Pancreas (tissue), 10 donors: ENCODE results near the gene ICAM4. TPM values are rescaled to one million over a fixed set of nuclear protein-coding genes. Genes with fewer than 3 reads are reported as not detected.
"Not testable (repeated sequence)": the region's sequence is repeated elsewhere in the genome, so short reads cannot be mapped to it uniquely, and the experiment has no call there.

Experiments used
- ATAC-seq, 4 donors: fragments of 200-7000 bp; cut with Tn5 transposase; one replicate each; pipeline versions ENCODE4 v1.8.0 to v1.9.1; 2020; ENCODE audit warnings: mild to moderate bottlenecking in 4 of 4, moderate library complexity in 4 of 4
- DNase-seq, 6 donors: peaks; one replicate each; pipeline ENCODE4 v3.0.0-alpha.2; 2020
- FAIRE-seq: peaks from 2 replicates; lab custom pipeline; 2012; peaks lifted over from hg19 to GRCh38; lab: Jason Lieb, UNC
- H3K27ac ChIP-seq, 4 donors: fragments of 200-600 bp; sonication (generic); 1 replicate in 3 of 4; 2 replicates in 1 of 4; pipeline versions ENCODE4 v1.5.0 to v1.8.0; 2020
- H3K27me3 ChIP-seq, 4 donors: fragments of 200-600 bp; one replicate each; pipeline ENCODE4 v1.8.0; 2021
- H3K36me3 ChIP-seq, 3 donors: fragments of 200-600 bp; sonication (generic) in 1 of 3; one replicate each; pipeline versions ENCODE4 v1.5.0 to v1.8.0; 2020 to 2021
- H3K4me1 ChIP-seq, 3 donors: fragments of 200-600 bp; one replicate each; pipeline ENCODE4 v1.8.0; 2021
- H3K4me3 ChIP-seq, 4 donors: fragments of 200-600 bp; sonication (generic) in 2 of 4; one replicate each; pipeline versions ENCODE4 v1.5.0 to v1.8.0; 2020 to 2021
- H3K9me3 ChIP-seq, 4 donors: fragments of 200-600 bp; one replicate each; pipeline ENCODE4 v1.8.0; 2021
- CTCF ChIP-seq, 4 donors: fragments of 200-600 bp; sonication (generic) in 3 of 4; IDR thresholded peaks; one replicate each; pipeline versions ENCODE4 v1.5.0 to v1.8.0; 2021; ENCODE audit warnings: antibody characterized with exemption in 4 of 4
- WGBS, 2 donors: extraction: QIAGEN DNeasy Blood & Tissue Kit; methylation state at CpG; one replicate each; pipeline ENCODE4 v1.1.7; 2013; 5-methylcytosine and 5-hydroxymethylcytosine counted together
- intact Hi-C, 3 donors: fragments of 100-400 bp; cut with DNase I; formaldehyde crosslinking; loops; one replicate each; pipeline versions ENCODE4 v1.11.1 to v1.14.2; 2022
- polyA plus RNA-seq, 2 donors: library from polyadenylated mRNA; stranded (reverse); fragments of 200-250 nt; gene quantifications; one replicate each; pipeline ENCODE4 v1.2.3, GENCODE V29; 2013
- total RNA-seq, 6 donors: library from RNA; stranded (reverse); fragmentation: NEBNext Ultra II Directional in 4 of 6; extraction: Animal tissue kit (Norgen Biotek cat#: 25700) in 4 of 6; gene quantifications; one replicate each; pipeline versions ENCODE4 v1.2.1 to v1.2.4, GENCODE V29; 2021 to 2023
- donor health status: healthy with polysubstance abuse.
- donor health status: DM: no; HTN: no; CAD: no; lungs with moderate emphysema.
- donor health status: DM: no; HTN: no; CAD: no.
- donor health status: control.
- donor health status: control.
- donor health status: Bipolar disorder and iron deficiency.
- donor health status: DM: yes; HTN: yes; CAD: no.
- donor health status: DM: no; HTN: no; CAD: no.
- donor health status: DM: no; HTN: no; CAD: no.
- donor health status: DM: yes; HTN: yes; CAD: no.

The ICAM4 gene
- total and polyA plus RNA-seq, 8 donors = 0.13 to 0.56 (median 0.21) TPM; not detected in 2

- intact Hi-C loops = loop anchor here in 1 of 3 donors (10.0 kb wide), 1 partner anchor 117 kb away; no protein-coding TSS in a partner anchor
- no peak for DNase-seq
- Histone ChIP-seq H3K9me3 (no peaks in the 10 kb centered on the region), H3K36me3 (no peaks in the 10 kb centered on the region), H3K27me3 (no peaks in the 10 kb centered on the region), H3K27ac (no peak overlapping the region), H3K4me3 (no peak overlapping the region), H3K4me1 (no peaks in the 10 kb centered on the region)
- no peak for TF ChIP-seq CTCF (IDR thresholded peaks at IDR 0.05)
- 65 to 70% methylated on average over 9 of the region's 9 CpGs for WGBS, 2 donors
- no peak for FAIRE-seq
- ATAC-seq = no peak
Measured at GRCh38 chr19:10277795-10278589, 8.8 kb upstream of the ICAM4 start.

GRCh38 chr19:10278935-10279334 lies 7.8 kb upstream of the ICAM4 start:
- Histone ChIP-seq H3K4me1 (no peaks in the 10 kb centered on the region), H3K4me3 (no peak overlapping the region), H3K27me3 (no peaks in the 10 kb centered on the region), H3K36me3 (no peaks in the 10 kb centered on the region), H3K27ac (no peak overlapping the region), H3K9me3 (no peaks in the 10 kb centered on the region)
- no peak for ATAC-seq
- intact Hi-C loops = loop anchor here in 1 of 3 donors (10.0 kb wide), 1 partner anchor 116 kb away; no protein-coding TSS in a partner anchor
- WGBS, 2 donors = 71 to 88% methylated on average over 1 of the region's 1 CpG
- no peak for TF ChIP-seq CTCF (IDR thresholded peaks at IDR 0.05)
- FAIRE-seq = no peak
- DNase-seq = no peak

- H3K27me3 ChIP-seq = no peaks in the 10 kb centered on the region
- WGBS, 2 donors = 79 to 80% methylated on average over 5 of the region's 5 CpGs
- FAIRE-seq = no peak
- no peaks in the 10 kb centered on the region for H3K4me1 ChIP-seq
- no peak for DNase-seq
- H3K36me3 ChIP-seq = no peaks in the 10 kb centered on the region
- H3K9me3 ChIP-seq = no peaks in the 10 kb centered on the region
- no peak overlapping the region for H3K4me3 ChIP-seq
- no peak for ATAC-seq
- intact Hi-C loops = loop anchor here in 1 of 3 donors (10.0 kb wide), 1 partner anchor 115 kb away; no protein-coding TSS in a partner anchor
- TF ChIP-seq CTCF (IDR thresholded peaks at IDR 0.05) = no peak
- H3K27ac ChIP-seq = no peak overlapping the region
Measured at GRCh38 chr19:10279737-10280442, 6.9 kb upstream of the ICAM4 start.

GRCh38 chr19:10282043-10282442 lies 4.7 kb upstream of the ICAM4 start:
- H3K36me3 ChIP-seq, H3K27me3 ChIP-seq, H3K9me3 ChIP-seq, intact Hi-C loops, FAIRE-seq, ATAC-seq, H3K4me3 ChIP-seq, H3K4me1 ChIP-seq, H3K27ac ChIP-seq, DNase-seq: not testable (repeated sequence)
- 81 to 84% methylated on average over 5 of the region's 5 CpGs for WGBS, 2 donors

GRCh38 chr19:10283301-10284064 lies 3.3 kb upstream of the ICAM4 start:
- 51 to 61% methylated on average over 23 of the region's 23 CpGs for WGBS, 2 donors

More at GRCh38 chr19:10283301-10284064, 3.3 kb upstream of the ICAM4 start:
- no peak for FAIRE-seq
- Histone ChIP-seq H3K4me3 (no peak overlapping the region), H3K9me3 (no peaks in the 10 kb centered on the region), H3K36me3 (no peaks in the 10 kb centered on the region), H3K27ac (no peak overlapping the region), H3K4me1 (peaks cover 0 to 8% (median 0%) of the 10 kb centered on the region in 3 donors), H3K27me3 (peaks cover 0 to 9% (median 6%) of the 10 kb centered on the region in 4 donors)
- no peak for TF ChIP-seq CTCF (IDR thresholded peaks at IDR 0.05)
- ATAC-seq = no peak
- no peak for DNase-seq
- intact Hi-C loops = no loop called here
